Pancreas (tissue), 10 donors: ENCODE results near the gene SLAMF6. TPM values are rescaled to one million over a fixed set of nuclear protein-coding genes. Genes with fewer than 3 reads are reported as not detected.
"Not testable (repeated sequence)": the region's sequence is repeated elsewhere in the genome, so short reads cannot be mapped to it uniquely, and the experiment has no call there.

Experiments
- ATAC-seq, 4 donors: fragments of 200-7000 bp; cut with Tn5 transposase; one replicate each; pipeline versions ENCODE4 v1.8.0 to v1.9.1; 2020; ENCODE audit warnings: mild to moderate bottlenecking in 4 of 4, moderate library complexity in 4 of 4
- DNase-seq, 6 donors: peaks; one replicate each; pipeline ENCODE4 v3.0.0-alpha.2; 2020
- FAIRE-seq: peaks from 2 replicates; lab custom pipeline; 2012; peaks lifted over from hg19 to GRCh38; lab: Jason Lieb, UNC
- H3K27ac ChIP-seq, 4 donors: fragments of 200-600 bp; sonication (generic); 1 replicate in 3 of 4; 2 replicates in 1 of 4; pipeline versions ENCODE4 v1.5.0 to v1.8.0; 2020
- H3K27me3 ChIP-seq, 4 donors: fragments of 200-600 bp; one replicate each; pipeline ENCODE4 v1.8.0; 2021
- H3K36me3 ChIP-seq, 3 donors: fragments of 200-600 bp; sonication (generic) in 1 of 3; one replicate each; pipeline versions ENCODE4 v1.5.0 to v1.8.0; 2020 to 2021
- H3K4me1 ChIP-seq, 3 donors: fragments of 200-600 bp; one replicate each; pipeline ENCODE4 v1.8.0; 2021
- H3K4me3 ChIP-seq, 4 donors: fragments of 200-600 bp; sonication (generic) in 2 of 4; one replicate each; pipeline versions ENCODE4 v1.5.0 to v1.8.0; 2020 to 2021
- H3K9me3 ChIP-seq, 4 donors: fragments of 200-600 bp; one replicate each; pipeline ENCODE4 v1.8.0; 2021
- WGBS, 2 donors: extraction: QIAGEN DNeasy Blood & Tissue Kit; methylation state at CpG; one replicate each; pipeline ENCODE4 v1.1.7; 2013; 5-methylcytosine and 5-hydroxymethylcytosine counted together
- intact Hi-C, 3 donors: fragments of 100-400 bp; cut with DNase I; formaldehyde crosslinking; loops; one replicate each; pipeline versions ENCODE4 v1.11.1 to v1.14.2; 2022
- polyA plus RNA-seq, 2 donors: library from polyadenylated mRNA; stranded (reverse); fragments of 200-250 nt; gene quantifications; one replicate each; pipeline ENCODE4 v1.2.3, GENCODE V29; 2013
- total RNA-seq, 6 donors: library from RNA; stranded (reverse); fragmentation: NEBNext Ultra II Directional in 4 of 6; extraction: Animal tissue kit (Norgen Biotek cat#: 25700) in 4 of 6; gene quantifications; one replicate each; pipeline versions ENCODE4 v1.2.1 to v1.2.4, GENCODE V29; 2021 to 2023
- TF ChIP-seq, protein P1 (sequence below), 4 donors: fragments of 200-600 bp; sonication (generic) in 3 of 4; IDR thresholded peaks; one replicate each; pipeline versions ENCODE4 v1.5.0 to v1.8.0; 2021; ENCODE audit warnings: antibody characterized with exemption in 4 of 4
- donor health status: healthy with polysubstance abuse.
- donor health status: DM: no; HTN: no; CAD: no; lungs with moderate emphysema.
- donor health status: DM: no; HTN: no; CAD: no.
- donor health status: control.
- donor health status: control.
- donor health status: Bipolar disorder and iron deficiency.
- donor health status: DM: yes; HTN: yes; CAD: no.
- donor health status: DM: no; HTN: no; CAD: no.
- donor health status: DM: no; HTN: no; CAD: no.
- donor health status: DM: yes; HTN: yes; CAD: no.

The SLAMF6 gene
- total and polyA plus RNA-seq, 8 donors: 0.04 to 0.81 (median 0.20) TPM

DNA sequence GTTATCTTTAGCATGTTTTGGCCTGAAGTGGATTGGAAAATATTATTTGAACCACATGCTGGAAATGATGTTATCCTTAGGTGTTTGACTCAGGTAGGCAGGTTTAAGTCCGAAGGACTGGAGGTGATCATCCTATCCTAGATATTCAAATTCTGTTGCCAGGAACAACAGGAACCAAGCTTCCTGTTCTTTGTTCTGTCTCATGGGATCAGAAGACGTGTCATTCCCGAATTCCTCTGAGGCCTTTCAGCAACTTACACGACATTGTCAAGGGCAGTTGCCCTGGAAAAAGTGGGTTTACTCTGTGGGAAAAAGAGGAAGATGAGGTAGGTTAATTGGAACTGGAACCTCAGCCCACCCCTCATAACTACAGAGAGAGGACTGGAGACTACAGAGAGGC is 36.6 kb downstream of the SLAMF6 start:
- FAIRE-seq: no peak
- Histone ChIP-seq H3K9me3 (no peaks in the 10 kb centered on the region), H3K27ac (no peak overlapping the region), H3K4me1 (no peaks in the 10 kb centered on the region), H3K36me3 (no peaks in the 10 kb centered on the region), H3K27me3 (no peaks in the 10 kb centered on the region), H3K4me3 (no peak overlapping the region)
- intact Hi-C loops: no loop called here
- no peak for ATAC-seq
- 65 to 66% methylated on average over 4 of the region's 4 CpGs for WGBS, 2 donors
- TF ChIP-seq, protein P1, sequence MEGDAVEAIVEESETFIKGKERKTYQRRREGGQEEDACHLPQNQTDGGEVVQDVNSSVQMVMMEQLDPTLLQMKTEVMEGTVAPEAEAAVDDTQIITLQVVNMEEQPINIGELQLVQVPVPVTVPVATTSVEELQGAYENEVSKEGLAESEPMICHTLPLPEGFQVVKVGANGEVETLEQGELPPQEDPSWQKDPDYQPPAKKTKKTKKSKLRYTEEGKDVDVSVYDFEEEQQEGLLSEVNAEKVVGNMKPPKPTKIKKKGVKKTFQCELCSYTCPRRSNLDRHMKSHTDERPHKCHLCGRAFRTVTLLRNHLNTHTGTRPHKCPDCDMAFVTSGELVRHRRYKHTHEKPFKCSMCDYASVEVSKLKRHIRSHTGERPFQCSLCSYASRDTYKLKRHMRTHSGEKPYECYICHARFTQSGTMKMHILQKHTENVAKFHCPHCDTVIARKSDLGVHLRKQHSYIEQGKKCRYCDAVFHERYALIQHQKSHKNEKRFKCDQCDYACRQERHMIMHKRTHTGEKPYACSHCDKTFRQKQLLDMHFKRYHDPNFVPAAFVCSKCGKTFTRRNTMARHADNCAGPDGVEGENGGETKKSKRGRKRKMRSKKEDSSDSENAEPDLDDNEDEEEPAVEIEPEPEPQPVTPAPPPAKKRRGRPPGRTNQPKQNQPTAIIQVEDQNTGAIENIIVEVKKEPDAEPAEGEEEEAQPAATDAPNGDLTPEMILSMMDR (IDR thresholded peaks at IDR 0.05): no peak
- DNase-seq: no peak

DNA sequence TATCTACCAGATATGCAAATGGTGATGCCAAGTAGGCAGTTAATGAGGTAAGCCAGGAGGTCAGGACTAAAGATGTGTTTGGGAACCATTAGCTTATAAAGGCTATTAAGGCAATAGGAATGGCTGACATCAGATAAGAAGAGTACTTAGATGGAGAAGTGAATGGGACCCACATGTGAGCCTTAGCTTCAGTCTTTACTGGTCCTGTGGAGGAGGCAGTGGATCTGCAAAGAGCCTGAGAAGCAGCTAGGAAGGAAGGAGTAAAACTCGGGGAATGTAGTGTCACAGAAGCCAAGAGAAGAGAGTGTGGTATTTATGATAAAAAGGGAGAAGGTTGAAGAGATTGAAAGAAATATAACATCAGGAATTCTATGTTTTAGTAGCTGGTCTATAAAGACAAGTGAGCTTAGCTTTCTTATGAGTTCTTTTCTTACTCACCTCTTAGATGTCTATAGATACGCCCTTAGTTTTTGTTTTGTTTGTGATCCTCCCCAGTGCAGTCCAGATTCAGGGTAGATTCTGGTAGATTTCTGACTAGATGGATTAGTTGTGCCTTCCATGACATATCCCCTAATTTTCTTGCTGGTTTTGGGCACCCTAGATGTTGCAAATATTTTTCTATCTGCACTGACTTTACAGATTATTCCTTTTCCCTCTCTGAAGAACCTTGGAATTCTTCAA is 39.4 kb downstream of the SLAMF6 start:
- Histone ChIP-seq H3K4me3 (no peak overlapping the region), H3K4me1 (no peaks in the 10 kb centered on the region), H3K27me3 (no peaks in the 10 kb centered on the region), H3K9me3 (no peaks in the 10 kb centered on the region), H3K36me3 (no peaks in the 10 kb centered on the region), H3K27ac (no peak overlapping the region)
- 83 to 93% methylated on average over 2 of the region's 2 CpGs for WGBS, 2 donors
- FAIRE-seq (no peak), DNase-seq (no peak), ATAC-seq (no peak)
- intact Hi-C loops: no loop called here
- TF ChIP-seq, protein P1 (IDR thresholded peaks at IDR 0.05): no peak

DNA sequence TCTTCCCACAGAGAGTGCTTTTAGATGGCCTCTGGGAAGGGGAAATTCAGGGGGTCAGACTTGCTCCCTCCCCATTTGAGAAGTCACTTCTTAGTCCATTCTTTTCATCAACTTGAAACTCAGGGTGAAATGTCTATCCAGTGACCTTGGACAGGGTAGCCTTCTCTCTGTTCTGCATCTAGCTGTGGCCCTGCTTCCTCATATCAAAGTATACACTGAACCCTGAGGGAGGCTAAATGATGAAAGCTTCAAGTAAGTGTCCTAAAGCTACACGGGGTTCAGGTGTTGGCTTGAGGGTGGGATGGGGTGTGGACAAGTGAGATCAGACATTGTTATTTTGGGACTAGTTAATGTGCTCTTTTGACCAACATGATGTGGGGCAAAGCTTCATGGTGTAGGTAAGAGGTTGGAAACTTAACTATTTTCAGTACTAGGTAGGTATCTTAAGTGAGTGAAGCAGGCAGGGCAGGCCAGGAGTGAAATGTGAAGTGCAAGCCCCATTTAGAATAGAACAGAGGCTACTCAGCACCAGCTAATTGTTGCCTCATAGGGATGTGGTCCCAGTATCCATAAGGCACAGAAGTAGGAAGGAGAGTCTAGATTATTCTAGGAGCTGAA is 41.0 kb downstream of the SLAMF6 start:
- Histone ChIP-seq H3K9me3 (no peaks in the 10 kb centered on the region), H3K27ac (no peak overlapping the region), H3K4me3 (no peak overlapping the region), H3K36me3 (no peaks in the 10 kb centered on the region), H3K27me3 (no peaks in the 10 kb centered on the region), H3K4me1 (no peaks in the 10 kb centered on the region)
- intact Hi-C loops: no loop called here
- FAIRE-seq: no peak
- DNase-seq: no peak
- WGBS, 2 donors: 49 to 67% methylated on average over 1 of the region's 1 CpG
- TF ChIP-seq, protein P1 (IDR thresholded peaks at IDR 0.05): no peak
- ATAC-seq: no peak

DNA sequence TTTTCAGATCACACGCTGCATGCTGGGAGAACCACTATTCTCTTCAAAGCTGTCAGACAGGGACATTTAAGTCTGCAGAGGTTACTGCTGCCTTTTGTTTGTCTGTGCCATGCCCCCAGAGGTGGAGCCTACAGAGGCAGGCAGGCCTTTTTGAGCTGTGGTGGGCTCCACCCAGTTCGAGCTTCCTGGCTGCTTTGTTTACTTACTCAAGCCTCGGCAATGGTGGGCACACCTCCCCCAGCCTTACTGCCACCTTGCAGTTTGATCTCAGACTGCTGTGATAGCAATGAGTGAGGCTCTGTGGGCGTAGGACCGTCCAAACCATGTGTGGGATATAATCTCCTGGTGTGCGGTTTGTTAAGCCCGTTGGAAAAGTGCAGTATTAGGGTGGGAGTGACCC is 42.3 kb downstream of the SLAMF6 start:
- H3K9me3 ChIP-seq, intact Hi-C loops, ATAC-seq, H3K27ac ChIP-seq, H3K4me3 ChIP-seq, H3K36me3 ChIP-seq, FAIRE-seq, DNase-seq, H3K27me3 ChIP-seq, H3K4me1 ChIP-seq: not testable (repeated sequence)
- 81 to 92% methylated on average over 7 of the region's 7 CpGs for WGBS, 2 donors

DNA sequence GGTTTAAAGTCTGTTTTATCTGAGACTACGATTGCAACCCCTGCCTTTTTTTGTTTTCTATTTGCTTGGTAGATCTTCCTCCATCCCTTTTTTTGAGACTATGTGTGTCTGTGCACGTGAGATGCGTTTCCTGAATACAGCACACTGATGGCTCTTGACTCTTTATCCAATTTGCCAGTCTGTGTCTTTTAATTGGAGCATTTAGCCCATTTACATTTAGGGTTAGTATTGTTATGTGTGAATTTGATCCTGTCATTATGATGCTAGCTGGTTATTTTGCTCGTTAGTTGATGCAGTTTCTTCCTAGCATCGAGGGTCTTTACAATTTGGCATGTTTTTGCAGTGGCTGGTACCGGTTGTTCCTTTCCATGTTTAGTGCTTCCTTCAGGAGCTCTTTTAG is 44.0 kb downstream of the SLAMF6 start:
- H3K27me3 ChIP-seq, FAIRE-seq, H3K4me1 ChIP-seq, H3K4me3 ChIP-seq, H3K27ac ChIP-seq, H3K36me3 ChIP-seq, intact Hi-C loops, ATAC-seq, H3K9me3 ChIP-seq, DNase-seq: not testable (repeated sequence)
- 81 to 87% methylated on average over 6 of the region's 6 CpGs for WGBS, 2 donors
